Myocyte (in vitro differentiated cells): ENCODE results near the gene ZNF710. TPM values are rescaled to one million over a fixed set of nuclear protein-coding genes. Genes with fewer than 3 reads are reported as not detected.
A peak's percentile ranks its signal among the peaks of the same experiment; 100 is the strongest.
"Not testable (repeated sequence)": the region's sequence is repeated elsewhere in the genome, so short reads cannot be mapped to it uniquely, and the experiment has no call there.

Experiments
- DNase-seq: peaks from one replicate; pipeline ENCODE4 v3.0.0-alpha.2; 2012; ENCODE audit warnings: low read depth
- total RNA-seq: library from RNA; depleted of rRNA; stranded (reverse); fragments of >200 nt; gene quantifications from 2 replicates; pipeline ENCODE4 v1.2.3, GENCODE V29; 2014

ZNF710 gene
- total RNA-seq, 1 donor from 2014 or later, result 6.3 TPM

DNA sequence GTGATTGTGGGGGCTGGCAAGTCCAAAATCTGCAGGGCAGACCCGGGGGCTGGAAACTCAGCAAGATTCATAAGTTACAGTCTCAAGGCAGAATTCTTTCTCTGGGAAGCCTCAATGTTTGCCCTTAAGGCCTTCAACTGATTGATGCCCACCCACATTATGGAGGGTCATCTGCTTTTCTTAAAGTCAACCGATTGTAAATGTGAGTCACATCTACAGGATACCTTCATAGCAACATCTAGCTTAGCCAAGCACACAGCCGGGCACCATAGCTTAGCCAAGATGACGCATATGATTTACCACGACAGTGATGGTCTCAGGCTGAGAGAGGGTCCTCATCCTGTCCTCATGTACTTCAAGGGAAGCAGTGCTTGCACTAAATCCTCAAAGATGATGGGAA, 57.7 kb downstream of the ZNF710 start:
- no peak for DNase-seq

DNA sequence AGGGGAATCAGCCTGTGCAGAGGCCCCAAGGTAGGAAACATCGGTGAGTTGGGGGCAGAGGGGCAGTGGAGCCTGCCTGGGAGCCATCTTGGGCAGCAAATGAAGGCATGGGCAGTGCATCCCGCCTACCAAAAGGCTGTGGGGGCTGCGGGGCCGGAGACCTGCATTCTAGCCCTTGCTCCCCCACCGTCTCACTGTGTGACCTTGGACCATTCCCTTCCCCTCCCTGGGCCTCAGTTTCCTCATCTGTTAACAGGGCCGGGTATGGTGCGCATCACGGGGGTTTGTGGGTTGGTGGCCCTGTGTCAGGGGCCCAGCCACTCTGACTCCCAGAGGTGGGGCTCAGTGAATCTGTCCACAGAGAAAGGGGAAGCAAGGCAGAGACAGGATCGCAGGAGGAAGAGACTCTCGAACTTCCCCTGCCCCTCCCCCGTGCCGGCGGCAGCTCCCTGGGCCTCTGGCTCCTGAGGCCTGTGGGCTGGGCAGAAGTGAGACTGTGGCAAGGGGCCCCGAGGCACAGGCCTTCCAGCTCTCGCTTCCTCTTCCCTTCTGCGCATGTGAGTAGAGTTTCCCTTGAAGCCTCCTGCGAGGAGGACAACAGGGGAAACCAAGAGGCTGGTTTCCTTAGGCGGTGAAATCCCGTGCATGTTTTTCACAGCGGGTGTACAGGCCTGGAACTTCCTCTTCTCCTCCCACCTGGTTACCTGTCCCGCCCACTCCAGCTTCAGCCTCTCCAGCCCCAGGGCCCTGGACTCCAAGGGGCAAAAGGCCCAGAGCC, 58.3 kb downstream of the ZNF710 start:
- DNase-seq, result no peak

DNA sequence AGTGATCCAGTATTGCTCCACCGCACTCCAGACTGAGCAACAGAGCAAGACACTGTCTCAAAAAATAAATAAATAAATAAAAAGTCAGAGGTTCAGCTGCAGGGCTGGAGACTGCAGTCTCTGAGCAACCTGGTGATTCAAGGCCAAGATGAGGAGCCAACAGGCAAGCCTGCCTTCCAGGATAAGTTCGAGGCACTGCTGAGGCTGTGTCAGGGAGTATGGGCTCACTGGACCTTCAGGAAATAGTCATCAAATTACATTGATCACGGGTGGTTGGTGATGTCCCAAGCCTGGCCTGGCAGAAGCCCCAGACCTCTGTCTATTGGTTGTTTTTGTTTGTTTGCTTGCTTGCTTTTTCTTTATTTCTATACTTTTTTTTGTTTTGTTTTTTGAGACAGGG, 59.7 kb downstream of the ZNF710 start:
- no peak for DNase-seq

DNA sequence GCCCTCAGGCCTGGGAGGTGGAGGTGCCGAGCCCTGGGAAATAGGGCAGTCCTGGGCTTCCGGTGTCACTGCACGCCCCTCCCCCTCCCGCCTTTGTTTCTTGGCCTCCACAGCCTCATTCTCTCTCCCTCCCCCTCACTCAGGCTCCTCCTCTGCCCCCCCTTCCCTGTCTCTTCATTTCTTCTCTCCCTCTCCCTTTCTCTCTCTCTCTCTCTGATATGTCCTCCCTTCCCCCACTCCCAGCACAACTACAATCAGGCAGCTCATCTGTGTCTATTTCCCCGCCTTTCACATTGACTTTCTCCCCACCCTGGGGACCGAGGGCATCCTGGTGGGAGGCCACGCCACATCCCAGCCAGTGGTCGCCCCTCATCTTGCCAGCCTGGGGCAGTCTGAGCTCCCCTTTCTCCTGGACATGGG, 60.9 kb downstream of the ZNF710 start:
- DNase-seq, result no peak

DNA sequence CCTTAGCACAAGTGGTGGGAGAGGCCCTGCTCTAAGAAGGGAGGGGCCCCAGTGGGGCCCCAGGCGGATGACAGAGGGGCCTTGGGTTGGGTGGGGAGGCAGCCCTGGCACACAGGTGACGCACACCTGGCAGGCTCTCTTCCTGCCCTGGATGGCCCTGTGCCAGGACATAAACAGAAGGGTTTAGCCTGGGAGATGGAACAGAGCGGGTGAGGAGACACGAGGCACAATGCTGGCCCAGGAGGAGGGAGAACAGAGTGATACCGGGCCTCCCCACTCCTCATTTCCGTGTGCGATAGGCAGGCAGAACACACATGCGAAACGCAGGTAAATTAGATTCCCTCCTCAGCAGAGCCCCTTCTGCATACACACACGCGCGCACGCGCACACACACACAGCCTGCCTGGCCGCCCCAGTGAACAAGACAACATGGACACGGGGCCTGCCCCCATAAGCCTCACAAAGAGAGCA, 61.4 kb downstream of the ZNF710 start:
- no peak for DNase-seq

DNA sequence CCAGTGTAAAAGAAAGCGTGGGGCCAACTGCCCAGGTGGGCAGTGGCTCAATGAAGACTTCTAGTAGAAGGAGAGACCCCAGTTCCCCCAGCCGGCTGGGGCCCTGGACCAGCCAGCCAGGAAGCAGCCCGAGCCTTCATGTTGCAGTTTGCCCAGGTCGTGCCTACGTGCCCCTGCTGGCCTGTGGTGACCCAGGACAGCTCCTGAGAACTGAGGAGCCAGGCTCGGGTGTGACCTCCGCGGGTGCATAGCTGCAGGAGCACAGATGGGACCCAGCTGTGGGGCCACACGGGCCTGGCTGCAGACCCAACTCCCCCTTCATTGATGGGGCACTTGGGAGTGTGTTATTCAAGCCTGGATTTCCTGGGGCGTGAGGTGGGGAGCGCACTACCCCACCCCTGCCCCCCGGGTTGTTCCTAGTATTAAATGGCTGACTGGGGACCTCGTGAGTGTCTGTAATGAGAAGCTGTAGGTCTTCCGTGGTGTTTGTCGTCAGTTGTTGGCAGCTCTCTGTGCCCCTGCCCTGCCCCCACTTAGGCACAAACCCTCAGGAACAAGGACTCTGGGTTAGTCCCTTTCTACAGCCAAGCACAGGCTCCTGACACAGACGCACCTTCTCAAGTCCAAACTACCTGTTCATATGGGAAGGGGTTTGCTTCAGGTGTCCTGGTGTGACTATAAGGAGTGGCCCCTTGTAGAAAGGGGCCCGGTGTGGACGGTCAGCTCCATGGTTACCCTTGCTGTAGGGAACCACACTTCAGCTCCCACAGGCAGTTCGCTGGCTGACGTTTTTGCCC, 62.0 kb downstream of the ZNF710 start:
- no peak for DNase-seq

DNA sequence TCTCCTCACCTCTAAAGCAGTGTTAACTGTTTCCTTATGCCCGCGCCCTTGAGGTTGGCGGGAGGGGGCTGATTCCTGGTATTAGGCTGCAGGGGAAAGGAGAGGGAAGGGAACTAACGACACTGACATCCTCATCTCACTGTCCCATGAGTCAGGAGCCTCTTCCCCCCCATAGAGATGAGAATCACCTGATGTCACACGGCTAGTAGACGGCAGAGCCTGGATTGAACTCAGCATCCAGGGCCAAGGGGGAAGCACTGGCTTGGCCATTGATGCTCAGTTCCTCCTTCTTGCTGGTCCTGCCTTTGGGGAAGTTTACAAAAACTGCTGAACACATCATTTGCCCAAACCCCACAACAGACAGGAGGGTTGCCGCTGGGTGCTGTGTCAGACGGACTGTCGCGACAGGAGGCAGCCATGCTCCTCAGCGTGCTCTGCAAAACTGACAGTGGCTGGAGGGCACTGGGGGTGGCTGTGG, 62.7 kb downstream of the ZNF710 start:
- DNase-seq, result no peak

DNA sequence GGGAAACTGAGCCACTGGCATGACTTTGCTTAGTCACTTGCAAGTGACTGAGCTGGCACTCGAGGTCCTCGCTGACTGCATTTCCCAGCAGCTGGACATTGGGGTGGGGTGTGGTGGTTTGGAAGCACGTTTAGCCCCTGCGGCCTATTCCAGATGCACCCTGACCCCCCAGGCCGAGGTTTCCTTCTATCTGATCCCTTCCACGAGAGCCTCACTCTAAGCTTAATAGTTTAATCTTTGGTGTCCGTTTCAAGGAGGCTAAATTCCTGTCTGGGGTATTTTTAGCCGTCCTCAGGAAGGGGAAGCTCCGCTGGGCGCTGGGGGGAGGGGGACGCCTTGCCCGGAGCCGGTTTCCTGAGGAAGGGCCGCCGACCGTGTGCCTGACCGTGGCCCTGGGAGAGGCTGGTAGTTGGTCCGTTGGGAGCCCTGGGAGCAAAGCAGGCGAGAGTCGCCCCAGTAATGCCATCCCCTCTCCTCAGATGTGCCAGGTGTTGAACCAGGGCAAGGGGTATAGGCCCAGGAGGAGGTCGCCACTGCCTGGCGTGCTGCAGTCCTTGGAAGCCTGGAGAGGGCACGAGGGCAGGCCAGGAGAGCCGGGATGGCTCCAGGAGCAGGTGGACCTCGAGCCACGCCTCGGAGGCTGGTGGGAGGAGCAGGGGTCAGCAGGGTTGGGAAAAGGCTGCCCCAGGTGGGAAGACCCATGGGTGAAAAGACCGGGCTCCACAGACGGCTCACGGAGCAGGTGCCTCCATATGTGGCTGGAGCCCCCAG, 64.0 kb downstream of the ZNF710 start:
- DNase-seq, result no peak

DNA sequence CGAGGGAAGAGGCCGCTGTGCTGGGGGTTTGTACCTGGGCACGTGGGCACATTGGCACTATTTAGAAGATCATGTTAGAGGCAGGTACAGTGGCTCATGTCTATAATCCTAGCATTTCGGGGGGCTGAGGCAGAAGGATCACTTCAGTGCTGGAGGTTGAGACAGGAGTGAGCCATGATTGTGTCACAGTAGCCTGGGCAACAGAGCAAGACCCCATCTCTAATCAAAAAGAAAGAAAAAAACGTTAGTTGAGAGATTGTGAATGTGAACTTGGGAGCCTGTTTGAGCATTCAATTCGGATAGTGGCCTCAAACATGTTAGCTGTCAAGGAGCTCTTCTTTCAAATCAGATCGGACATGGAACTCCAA, 64.5 kb downstream of the ZNF710 start:
- no peak for DNase-seq

DNA sequence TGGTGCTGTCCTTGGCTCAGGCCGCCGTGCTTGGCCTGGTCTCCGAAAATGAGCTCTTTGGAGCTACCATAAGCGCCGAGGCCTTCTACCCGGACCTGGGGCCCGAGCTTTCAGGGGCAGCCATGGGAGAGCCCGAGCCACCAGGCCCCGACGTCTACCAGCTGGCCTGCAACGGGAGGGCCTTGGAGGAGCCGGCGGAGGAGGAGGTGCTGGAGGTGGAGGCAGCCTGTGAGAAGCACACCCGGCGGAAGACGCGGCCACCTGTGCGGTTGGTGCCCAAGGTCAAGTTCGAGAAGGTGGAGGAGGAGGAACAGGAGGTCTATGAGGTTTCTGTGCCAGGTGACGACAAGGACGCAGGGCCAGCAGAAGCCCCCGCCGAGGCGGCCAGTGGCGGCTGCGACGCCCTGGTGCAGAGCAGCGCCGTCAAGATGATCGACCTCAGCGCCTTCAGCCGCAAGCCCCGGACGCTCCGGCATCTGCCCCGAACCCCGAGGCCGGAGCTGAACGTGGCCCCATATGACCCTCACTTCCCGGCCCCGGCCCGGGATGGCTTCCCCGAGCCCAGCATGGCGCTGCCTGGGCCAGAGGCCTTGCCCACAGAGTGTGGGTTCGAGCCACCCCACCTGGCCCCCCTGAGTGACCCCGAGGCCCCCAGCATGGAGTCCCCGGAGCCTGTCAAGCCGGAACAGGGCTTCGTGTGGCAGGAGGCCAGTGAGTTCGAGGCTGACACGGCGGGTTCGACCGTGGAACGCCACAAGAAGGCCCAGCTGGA, 66.2 kb downstream of the ZNF710 start:
- DNase-seq, result no peak

DNA sequence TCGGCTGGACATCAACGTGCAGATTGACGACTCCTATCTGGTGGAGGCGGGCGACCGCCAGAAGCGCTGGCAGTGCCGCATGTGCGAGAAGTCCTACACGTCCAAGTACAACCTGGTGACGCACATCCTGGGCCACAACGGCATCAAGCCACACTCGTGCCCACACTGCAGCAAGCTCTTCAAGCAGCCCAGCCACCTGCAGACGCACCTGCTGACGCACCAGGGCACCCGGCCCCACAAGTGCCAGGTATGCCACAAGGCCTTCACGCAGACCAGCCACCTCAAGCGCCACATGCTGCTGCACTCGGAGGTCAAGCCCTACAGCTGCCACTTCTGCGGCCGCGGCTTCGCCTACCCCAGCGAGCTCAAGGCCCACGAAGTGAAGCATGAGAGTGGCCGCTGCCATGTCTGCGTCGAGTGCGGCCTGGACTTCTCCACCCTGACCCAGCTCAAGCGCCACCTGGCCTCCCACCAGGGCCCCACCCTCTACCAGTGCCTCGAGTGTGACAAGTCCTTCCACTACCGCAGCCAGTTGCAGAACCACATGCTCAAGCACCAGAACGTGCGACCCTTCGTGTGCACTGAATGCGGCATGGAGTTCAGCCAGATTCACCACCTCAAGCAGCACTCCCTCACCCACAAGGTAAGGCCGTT, 67.0 kb downstream of the ZNF710 start:
- no peak for DNase-seq

DNA sequence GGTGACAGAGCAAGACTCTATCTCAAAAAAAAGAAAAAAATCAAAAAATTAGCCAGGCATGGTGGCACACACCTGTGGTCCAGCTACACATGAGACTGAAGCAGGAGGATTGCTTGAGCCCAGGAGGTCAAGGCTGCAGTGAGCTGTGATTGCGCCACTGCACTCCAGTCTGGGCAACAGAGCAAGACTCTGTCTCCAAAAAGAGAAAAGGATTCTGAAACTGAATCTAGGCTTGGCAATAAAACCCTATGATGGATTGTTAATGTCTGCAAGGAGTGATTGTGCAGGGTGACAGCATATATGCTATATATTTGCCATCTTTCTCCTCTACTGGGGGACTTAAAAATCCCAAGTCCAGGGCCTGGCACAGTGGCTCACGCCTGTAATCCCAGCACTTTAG, 69.5 kb downstream of the ZNF710 start:
- not testable (repeated sequence) for DNase-seq

DNA sequence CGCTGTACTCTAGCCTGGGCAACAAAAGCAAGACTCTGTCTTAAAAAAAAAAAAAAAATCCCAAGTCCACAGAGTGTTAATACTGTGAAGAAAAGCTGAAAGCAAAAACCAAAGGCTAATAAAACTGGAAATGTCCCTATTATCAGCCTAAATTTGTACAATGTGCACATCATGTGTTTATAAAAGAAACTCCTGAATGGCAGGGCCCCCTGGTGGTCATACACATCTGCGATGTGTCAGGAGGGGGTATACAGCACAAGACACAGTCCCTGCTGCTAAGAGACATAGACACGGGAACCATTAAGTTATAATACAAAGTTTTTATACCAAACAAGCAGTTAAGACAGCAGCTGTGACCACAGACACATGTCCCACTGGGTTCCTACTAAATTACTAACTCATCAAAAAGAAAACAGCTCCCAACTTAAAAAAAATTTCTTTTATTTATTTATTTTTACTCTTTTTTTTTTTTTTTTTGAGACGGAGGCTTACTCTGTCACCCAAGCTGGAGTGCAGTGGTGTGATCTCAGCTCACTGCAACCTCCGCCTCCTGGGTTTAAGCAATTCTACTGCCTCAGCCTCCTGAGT, 70.2 kb downstream of the ZNF710 start:
- DNase-seq, result peak; percentile 85

DNA sequence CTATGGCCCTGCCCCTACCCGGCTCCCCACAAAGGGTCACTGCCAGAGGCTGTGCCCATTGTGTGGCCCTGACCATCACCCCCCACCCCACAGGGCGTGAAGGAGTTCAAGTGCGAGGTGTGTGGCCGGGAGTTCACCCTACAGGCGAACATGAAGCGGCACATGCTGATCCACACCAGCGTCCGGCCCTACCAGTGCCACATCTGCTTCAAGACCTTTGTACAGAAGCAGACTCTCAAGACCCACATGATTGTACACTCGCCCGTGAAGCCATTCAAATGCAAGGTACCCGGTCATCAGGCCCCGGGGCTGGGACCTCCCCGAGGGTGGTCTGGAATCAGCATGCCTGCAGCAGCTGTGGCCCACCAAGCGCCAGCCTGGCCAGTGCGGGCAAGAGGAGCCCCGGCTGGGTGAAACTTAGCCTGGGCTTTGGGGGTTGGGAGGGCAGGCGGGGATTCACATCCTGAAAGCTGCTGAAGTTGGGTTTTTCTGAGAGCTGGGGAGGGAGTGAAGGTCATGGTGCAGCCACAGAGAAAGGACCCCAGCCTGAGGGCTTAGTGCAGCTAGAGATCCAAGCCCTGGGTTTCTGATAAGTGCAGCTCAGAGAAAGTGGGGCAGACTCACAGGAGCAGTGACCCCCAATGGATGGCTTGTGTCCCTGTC, 72.0 kb downstream of the ZNF710 start:
- DNase-seq, result no peak

DNA sequence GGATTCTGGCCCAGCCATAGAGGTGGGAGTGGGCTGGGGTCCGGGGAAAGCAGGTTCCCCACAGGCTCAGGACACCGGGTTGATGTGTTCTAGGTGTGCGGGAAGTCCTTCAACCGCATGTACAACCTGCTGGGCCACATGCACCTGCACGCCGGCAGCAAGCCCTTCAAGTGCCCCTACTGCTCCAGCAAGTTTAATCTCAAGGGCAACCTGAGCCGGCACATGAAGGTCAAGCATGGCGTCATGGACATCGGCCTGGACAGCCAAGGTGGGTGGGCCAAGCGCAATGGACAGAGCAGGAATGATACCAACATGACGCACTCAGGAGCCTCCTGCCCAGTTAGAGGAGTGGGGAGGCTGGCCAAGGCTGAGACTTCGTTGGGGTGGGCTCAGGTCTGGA, 72.9 kb downstream of the ZNF710 start:
- DNase-seq, result no peak

DNA sequence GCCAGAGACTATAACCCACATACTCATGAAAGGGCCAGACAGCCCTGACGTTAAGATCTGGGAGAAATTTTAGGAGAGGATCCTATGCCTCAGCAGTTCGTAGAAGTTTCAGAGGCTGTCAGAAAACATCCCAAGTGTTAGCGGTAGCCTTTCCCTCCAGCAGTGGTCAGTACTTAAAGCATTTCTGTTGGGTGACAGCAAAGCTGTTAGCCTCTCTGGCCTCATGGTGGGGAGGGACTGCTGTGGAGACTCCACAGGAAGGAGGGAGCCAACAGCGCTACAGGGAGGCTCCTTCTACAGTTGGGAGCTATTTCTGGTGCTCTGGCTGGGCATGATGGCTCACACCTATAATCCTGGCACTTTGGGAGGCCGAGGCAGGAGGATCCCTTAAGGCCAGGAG, 73.8 kb downstream of the ZNF710 start:
- peak; percentile 22 for DNase-seq

DNA sequence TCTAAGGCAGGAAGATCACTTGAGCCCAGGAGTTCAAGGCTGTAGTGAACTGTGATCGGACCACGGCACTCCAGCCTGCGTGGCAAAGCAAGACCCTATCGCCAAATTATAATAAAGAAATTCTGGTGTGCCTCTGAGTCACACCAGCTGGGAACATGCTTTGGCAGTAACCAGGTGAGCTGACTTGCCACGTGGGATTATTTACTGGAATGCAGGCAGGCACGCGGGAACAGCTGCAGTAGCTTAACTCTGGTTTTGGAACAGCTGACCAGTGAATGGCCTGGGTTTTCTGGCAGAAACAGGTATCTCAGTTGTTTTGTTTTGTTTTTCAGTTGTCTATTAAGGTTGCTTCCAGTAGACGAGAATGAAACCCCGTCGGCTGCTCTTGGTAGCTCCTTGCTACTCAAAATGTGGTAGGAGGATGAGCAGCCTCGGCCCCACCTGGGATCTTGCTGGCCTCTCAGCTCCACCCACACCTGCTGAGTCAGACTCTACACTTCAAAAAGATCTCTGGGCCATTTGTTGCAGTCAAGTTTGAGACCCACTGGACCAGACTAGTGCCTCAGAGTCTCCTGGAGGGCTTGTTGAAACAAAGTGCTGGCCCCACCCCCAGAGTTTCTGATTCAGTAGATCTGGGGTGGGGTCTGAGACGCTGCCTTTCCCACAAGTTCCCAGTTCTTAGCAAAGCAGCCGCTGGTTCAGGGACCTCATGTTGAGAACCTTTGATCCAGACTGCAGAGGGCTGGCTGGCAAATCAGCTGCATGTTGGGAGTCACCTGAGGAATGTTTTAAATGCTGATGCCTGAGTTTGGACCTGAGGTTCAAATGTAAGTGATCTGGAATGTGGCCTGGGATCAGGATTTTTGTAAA, 74.5 kb downstream of the ZNF710 start:
- DNase-seq, result peak; percentile 76

DNA sequence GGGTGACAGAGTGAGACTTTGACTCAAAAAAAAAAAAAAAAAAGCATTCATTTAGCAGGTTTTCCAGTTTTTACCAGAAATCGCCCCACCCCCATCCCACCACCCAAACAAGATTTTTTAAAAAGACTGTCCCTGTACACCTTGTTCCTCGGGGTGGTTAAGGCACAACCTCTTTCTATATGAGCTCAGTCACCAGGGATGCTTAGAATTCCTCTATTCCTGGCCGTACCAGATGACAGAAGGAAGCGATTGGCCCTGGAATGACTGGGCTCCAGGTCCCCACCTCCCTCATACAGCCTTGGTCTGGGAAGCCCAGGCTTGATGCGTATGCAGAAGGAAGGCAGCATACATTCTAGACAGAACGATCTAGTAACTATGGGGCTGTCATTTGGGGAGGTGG, 75.6 kb downstream of the ZNF710 start:
- no peak for DNase-seq
